Kidney glomerular epithelial cell (primary cell): ENCODE measurements around the gene TFE3.
A peak's percentile ranks its signal among the peaks of the same experiment; 100 is the strongest.
"Not testable (repeated sequence)": the region's sequence is repeated elsewhere in the genome, so short reads cannot be mapped to it uniquely, and the experiment has no call there.

Experiments
- DNase-seq: peaks from one replicate; lab custom pipeline; 2025; lab: John Stamatoyannopoulos, UW

The TFE3 gene

GRCh38 chrX:49001521-49002090, 41.6 kb downstream of the TFE3 start:
- no peak for DNase-seq

- DNase-seq = no peak
Observed at GRCh38 chrX:49000636-49001035, 42.5 kb downstream of the TFE3 start.

- DNase-seq = peak; percentile 0
Observed at GRCh38 chrX:48999030-48999429, 44.1 kb downstream of the TFE3 start.

- no peak for DNase-seq
Observed at GRCh38 chrX:48998391-48998790, 44.8 kb downstream of the TFE3 start.

- DNase-seq = no peak
Observed at GRCh38 chrX:48997865-48998264, 45.3 kb downstream of the TFE3 start.

DNA sequence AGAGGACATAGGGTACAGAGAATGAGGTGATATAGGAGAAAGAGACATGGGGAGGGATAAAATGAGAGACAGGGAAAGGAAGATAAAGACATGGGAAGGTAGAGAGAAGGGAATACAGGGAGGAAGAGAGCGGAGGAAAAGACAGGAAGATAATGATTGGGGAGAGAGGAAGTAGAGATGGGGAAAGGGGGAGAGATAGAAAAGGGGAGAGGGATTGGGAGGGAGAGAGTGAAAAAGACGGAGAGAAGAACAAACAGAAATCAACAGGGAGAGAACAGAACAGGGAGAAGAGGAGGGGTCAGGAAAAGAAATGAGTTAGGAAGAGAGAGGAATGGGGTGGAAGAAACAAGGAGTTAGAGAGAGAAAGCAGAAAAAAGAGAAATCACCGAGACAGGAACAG, 45.7 kb downstream of the TFE3 start:
- DNase-seq = no peak

- no peak for DNase-seq
Observed at GRCh38 chrX:48996969-48997368, 46.2 kb downstream of the TFE3 start.

DNA sequence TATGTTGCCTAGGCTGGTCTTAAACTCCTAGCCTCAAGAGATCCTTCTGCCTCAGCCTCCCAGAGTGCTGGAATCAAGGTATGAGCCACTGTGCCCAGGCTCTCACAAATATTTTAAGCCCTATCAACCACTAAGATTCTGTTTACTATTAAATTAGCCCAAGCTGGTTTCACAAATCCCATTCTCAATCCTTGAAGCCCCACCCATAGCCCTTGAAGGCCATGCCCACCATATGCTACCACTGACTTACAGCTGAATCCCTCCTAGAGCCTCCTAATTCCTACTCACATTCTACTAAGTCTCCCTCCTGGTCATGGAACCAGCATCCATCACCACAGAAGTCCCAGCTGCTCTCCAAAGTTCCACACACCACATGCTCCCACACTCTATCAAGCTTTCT, 50.8 kb downstream of the TFE3 start:
- DNase-seq = no peak

- no peak for DNase-seq
Observed at GRCh38 chrX:48989483-48989882, 53.7 kb downstream of the TFE3 start.

- DNase-seq = no peak
Observed at GRCh38 chrX:48983896-48984295, 59.3 kb downstream of the TFE3 start.

- no peak for DNase-seq
Observed at GRCh38 chrX:48983081-48983480, 60.1 kb downstream of the TFE3 start.

DNA sequence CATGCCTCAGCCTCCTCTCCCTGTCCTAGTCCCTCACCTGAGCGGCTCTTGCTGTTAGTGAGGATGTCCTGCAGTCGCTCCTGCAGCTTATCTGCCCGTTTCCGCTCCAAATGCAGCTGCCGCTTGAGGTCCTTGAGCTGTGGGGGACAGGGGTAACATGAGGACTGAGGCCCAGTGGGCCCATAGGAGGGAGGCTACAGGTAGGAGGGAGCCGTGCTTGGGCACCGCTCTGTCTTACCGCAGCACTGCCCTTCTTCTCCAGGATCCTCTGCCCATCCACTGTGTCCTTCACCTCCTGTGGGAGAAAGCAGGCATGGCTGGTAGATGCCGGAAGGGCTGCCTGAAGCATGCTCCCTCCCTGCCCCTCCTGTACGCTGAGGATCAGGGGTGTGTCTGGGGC, 62.0 kb downstream of the TFE3 start:
- DNase-seq = no peak

GRCh38 chrX:48980341-48980740, 62.8 kb downstream of the TFE3 start:
- not testable (repeated sequence) for DNase-seq
